ENCODE results near the gene HNRNPUL1.
"Not testable (repeated sequence)": the region's sequence is repeated elsewhere in the genome, so short reads cannot be mapped to it uniquely, and the experiment has no call there.

Gene HNRNPUL1

GRCh38 chr19:41327576-41328156, 63.5 kb downstream of the HNRNPUL1 start:
- peak; percentile 18 for DNase-seq

- DNase-seq = no peak
Observed at GRCh38 chr19:41328157-41328841, 64.1 kb downstream of the HNRNPUL1 start.

DNA sequence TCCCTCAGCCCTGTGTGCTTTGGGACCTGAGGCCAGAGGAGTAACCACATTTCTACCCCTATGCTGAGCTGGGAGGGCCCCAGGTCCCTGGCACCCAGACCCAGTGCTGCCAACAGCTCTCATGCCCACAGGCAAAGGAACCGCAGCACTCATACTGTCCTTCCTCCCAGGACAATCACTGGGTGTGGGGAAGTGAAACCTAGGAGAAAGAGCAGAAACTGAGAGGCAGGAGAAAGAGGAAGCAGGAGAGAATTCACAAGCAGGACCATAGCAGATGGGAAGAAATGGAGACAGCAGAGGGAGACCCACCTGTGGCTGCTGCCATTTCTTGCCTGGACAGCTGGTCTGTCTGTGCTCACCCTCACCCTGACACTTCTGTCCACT, 64.7 kb downstream of the HNRNPUL1 start:
- no peak for DNase-seq

GRCh38 chr19:41330481-41330880, 66.3 kb downstream of the HNRNPUL1 start:
- no peak for DNase-seq

- no peak for DNase-seq
Observed at GRCh38 chr19:41330946-41331678, 66.9 kb downstream of the HNRNPUL1 start.

- DNase-seq = no peak
Observed at GRCh38 chr19:41332000-41332399, 67.8 kb downstream of the HNRNPUL1 start.

DNA sequence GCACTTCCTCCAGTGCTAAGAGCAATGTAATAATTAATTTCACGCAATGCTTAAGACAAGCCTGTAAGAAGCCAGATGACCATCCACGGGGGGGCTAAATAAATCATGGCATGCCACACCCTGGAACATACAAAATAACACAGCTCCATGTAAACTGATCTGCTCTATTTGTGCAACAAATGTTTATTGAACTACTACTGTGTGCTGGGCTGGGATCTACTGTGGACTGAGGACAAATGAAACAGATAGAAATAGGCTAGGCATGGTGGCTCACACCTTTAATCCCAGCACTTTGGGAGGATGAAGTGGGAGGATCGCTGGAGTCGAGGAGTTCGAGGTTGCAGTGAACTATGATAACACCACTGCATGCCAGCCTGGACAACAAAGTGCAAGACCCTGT, 68.3 kb downstream of the HNRNPUL1 start:
- DNase-seq = no peak

DNA sequence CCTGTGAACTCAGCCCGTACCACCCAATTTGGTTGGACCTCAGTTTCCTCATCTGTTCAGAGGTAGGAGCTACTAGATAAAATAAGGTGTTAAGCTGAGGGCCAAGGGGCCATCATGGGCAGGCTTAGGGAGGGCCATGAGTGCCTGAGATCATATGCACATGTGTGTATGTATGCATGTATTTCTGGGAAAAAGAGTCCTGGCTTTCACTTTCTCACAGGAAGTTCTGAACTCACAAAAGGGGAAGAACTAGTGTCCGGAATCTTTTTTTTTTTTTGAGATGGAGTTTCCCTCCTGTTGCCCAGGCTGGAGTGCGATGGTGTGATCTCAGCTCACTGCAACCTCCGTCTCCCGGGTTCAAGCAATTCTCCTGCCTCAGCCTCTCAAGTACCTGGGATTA, 70.6 kb downstream of the HNRNPUL1 start:
- DNase-seq = no peak

DNA sequence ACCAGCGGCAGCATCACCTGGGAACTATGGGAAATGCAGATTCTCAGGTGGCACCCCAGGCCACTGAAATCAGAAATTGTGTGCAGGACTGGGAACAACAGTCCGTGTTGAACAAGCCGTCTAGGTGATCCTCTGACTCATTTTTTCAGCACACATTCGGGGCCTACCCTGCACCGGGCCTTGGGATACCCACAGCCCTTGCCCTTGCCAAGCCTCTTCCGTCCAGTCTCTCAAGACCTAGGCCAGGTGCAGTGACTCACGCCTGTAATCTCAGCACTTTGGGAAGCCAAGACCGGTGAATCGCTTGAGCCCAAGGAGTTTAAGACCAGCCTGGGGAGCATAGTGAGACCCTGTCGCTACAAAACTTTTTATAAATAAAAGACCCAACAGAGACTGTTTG, 71.3 kb downstream of the HNRNPUL1 start:
- DNase-seq = no peak

DNA sequence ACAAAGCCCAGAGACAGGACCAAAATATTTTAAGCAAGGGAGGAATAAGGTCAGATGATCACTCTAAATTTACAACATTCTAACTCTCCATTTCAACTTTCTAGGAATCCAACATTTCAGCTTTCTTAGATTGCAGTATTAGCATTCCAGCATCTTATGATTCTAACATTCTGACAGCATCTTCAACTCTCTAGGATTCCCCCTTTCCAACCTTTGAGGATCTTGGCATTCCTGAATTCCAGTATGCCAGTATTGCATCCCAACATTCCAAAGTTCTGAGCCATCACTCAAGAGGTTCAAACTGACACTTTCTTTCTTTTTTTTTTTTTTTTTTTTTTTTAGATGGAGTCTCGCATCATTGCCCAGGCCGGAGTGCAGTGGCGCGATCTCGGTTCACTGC, 75.8 kb downstream of the HNRNPUL1 start:
- DNase-seq = no peak

- DNase-seq = no peak
Observed at GRCh38 chr19:41341669-41342490, 77.7 kb downstream of the HNRNPUL1 start.

DNA sequence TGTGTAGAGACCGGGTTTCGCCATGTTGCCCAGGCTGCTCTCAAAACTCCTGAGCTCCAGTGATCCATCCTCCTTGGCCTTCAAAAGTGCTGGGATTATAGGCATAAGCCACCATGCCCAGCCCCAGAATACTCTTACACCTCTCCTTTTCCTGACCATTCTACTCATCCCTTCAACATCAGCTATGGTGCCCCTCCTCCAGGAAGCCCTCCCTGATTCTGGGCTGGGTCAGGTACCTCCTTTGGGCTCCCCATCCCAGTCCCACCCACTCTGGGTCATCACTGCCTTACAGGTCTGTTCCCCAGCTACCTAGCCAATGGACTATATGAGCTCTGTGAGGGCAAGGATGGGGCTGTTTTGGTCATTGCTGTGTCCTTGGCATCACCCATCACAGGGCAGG, 80.0 kb downstream of the HNRNPUL1 start:
- DNase-seq = no peak

GRCh38 chr19:41346916-41347315, 82.7 kb downstream of the HNRNPUL1 start:
- DNase-seq = not testable (repeated sequence)

DNA sequence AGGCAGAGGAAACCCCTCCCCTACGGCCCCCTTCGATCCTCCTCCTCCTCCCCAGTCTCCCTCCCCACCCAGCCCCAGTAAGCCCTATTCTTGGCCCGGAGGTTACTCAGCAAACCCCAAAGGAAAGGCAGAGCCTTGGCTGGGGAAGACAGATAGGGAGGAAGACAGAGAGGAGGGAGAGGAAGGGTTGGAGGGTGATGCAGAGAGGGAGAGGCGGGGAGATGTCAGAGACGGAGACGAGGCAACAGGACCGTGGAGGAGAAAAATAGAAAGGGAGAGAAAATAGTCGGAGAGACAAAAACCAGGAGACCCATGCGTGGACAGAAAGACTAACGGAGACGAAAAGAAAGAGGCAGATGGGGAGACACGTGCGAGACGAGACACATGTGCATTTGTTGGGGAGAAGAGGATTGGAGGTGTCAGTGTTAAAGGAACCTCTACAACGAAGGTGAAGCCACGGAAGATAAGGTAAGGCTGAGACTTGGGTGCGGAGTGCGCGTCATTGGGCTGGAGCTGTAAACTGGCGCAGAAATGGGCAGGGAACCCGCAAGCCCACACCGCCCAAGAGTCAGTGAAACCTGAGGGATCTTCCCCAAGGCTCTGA, 86.7 kb downstream of the HNRNPUL1 start:
- no peak for DNase-seq

GRCh38 chr19:41351339-41352245, 87.4 kb downstream of the HNRNPUL1 start:
- DNase-seq = no peak

- DNase-seq = no peak
Observed at GRCh38 chr19:41352279-41352608, 88.1 kb downstream of the HNRNPUL1 start.

- DNase-seq = no peak
Observed at GRCh38 chr19:41352609-41353465, 88.7 kb downstream of the HNRNPUL1 start.

DNA sequence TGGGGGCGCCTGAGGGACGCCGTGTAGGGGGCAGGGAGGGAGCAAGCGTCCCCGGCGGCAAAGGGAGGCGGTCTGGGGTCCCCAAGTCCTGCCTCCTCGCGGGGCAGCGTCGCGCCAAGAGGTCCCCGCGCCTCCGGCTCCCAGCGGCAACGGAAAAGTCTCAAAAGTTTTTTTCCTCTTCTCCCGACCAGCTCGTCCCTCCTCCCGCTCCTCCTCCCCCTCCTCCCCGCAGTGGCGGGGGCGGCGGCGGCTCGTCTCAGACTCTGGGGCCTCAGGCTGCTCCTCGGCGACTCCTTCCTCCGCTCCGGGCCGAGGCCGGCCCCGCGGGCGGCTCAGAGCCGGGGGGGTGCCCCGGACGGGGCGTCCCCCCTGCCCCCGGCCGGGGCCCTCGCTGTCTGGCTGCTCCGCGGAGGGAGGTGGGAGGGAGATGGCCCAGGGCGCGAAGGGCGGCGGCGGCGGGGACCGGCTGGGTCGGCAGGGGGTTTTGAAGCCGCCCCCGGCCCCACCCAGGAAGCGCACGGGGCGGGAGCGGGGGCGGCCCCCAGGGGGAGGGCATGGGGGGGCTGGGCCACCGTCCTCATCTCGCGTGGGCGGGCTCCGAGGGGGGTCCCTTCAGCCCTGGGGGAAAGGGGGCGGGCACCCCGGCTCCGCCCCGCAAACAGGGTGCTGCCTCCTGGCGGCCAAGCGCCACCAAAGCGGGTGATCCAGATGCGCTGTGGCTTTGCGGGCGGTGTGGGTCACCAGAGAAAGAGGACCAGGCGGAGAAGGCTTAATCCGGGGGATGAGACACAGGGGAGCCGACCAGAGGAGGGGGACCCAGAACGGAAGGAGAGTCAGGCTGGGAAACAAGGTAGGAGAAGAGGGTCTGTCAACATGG, 89.5 kb downstream of the HNRNPUL1 start, which contains the start of gene TGFB1:
TGFB1 (minus strand) TSS at position 457 of the 877 bp plus-strand sequence. CDS start 878 bp downstream, outside the sequence.
- DNase-seq = peak; percentile 34

- no peak for DNase-seq
Observed at GRCh38 chr19:41354343-41354953, 90.3 kb downstream of the HNRNPUL1 start.

Data from NCI-H1436 (cell line).